HepG2 (cell line): ENCODE results near the gene ATIC. TPM values are rescaled to one million over a fixed set of nuclear protein-coding genes. Genes with fewer than 3 reads are reported as not detected.

Experiments
- ATAC-seq: fragments of 200-7000 bp; cut with Tn5 transposase; 3 replicates; pipeline ENCODE4 v1.9.1; 2020; ENCODE audit warnings: mild to moderate bottlenecking, moderate library complexity
- BruUV-seq: library from RNA; stranded (reverse); fragments of 400-500 nt; replicated peaks from 2 replicates; lab custom pipeline; 2021; lab: Mats Ljungman, UMichigan
- CTCF ChIA-PET: fragments of 300-600 bp; formaldehyde crosslinking; extraction: SDS; loops from one replicate; lab custom pipeline; 2021; ENCODE audit warnings: low total read pairs, inconsistent platforms, low intra/inter-chr PET ratio; lab: Yijun Ruan, JAX
- POLR2A ChIA-PET: fragments of 350-600 bp; sonication (Branson Sonifier 250); formaldehyde crosslinking; loops from one replicate; lab custom pipeline; 2020; ENCODE audit warnings: antibody characterized with exemption, inconsistent platforms; lab: Yijun Ruan, JAX
- DNase-seq: peaks from one replicate; pipeline ENCODE4 v3.0.0-alpha.2; 2015; ENCODE audit warnings: low spot score
- FAIRE-seq: peaks from 3 replicates; lab custom pipeline; 2011; peaks lifted over from hg19 to GRCh38; lab: Jason Lieb, UNC
- H2AFZ ChIP-seq: one replicate; pipeline ENCODE4 v1.6.1; 2011; ENCODE audit warnings: low read length, inconsistent platforms
- H3K27ac ChIP-seq: fragments of 300-600 bp; 3 replicates; pipeline ENCODE4 v1.8.0; 2011; ENCODE audit warnings: mixed run types, mild to moderate bottlenecking, mixed read lengths, low read length, inconsistent platforms; ENCODE audit not compliant: insufficient read depth; ENCODE audit errors: extremely low read length
- H3K27me3 ChIP-seq, 2 experiments: fragments of 200-600 bp in 1 of 2; 2 replicates in 1 of 2; 3 replicates in 1 of 2; pipeline versions ENCODE4 v1.6.0 to v1.8.0; 2011; ENCODE audit warnings: low read length in 2 of 2, mild to moderate bottlenecking in 2 of 2, moderate library complexity in 2 of 2, inconsistent platforms in 1 of 2; ENCODE audit not compliant: insufficient read depth in 2 of 2, control insufficient read depth in 1 of 2
- H3K36me3 ChIP-seq, 2 experiments: fragments of 200-600 bp in 1 of 2; replicated peaks in 1 of 2; 2 replicates in 1 of 2; 3 replicates in 1 of 2; pipeline versions ENCODE4 v1.5.1 to v1.8.0; 2011; ENCODE audit warnings: low read length in 2 of 2, inconsistent platforms in 1 of 2; ENCODE audit not compliant: insufficient read depth in 2 of 2, control insufficient read depth in 1 of 2
- H3K4me1 ChIP-seq: 2 replicates; pipeline ENCODE4 v1.5.1; 2012; ENCODE audit warnings: low read length, inconsistent platforms; ENCODE audit not compliant: insufficient read depth
- H3K4me2 ChIP-seq: 2 replicates; pipeline ENCODE4 v1.6.0; 2011; ENCODE audit warnings: low read depth, low read length, inconsistent platforms
- H3K4me3 ChIP-seq, 3 experiments: fragments of 200-600 bp in 1 of 3; sonication (generic), shearing (Covaris generic) in 1 of 3; replicated peaks in 1 of 3; 2 replicates each; pipeline ENCODE4 v1.5.1; 2011 to 2016; ENCODE audit warnings: low read length in 3 of 3, inconsistent platforms in 2 of 3, low read depth in 2 of 3, mild to moderate bottlenecking in 2 of 3, control low read depth in 1 of 3, mixed read lengths in 1 of 3; ENCODE audit not compliant: insufficient read depth in 1 of 3
- H3K79me2 ChIP-seq: one replicate; pipeline ENCODE4 v1.6.1; 2011; ENCODE audit warnings: low read length, inconsistent platforms; ENCODE audit not compliant: insufficient read depth
- H3K9ac ChIP-seq: 2 replicates; pipeline ENCODE4 v1.6.0; 2011; ENCODE audit warnings: mild to moderate bottlenecking, low read depth, low read length, inconsistent platforms; ENCODE audit not compliant: insufficient read depth
- H3K9me3 ChIP-seq: 2 replicates; pipeline ENCODE4 v1.5.1; 2012; ENCODE audit warnings: mild to moderate bottlenecking, low read length
- H4K20me1 ChIP-seq: 2 replicates; pipeline ENCODE4 v1.6.0; 2011; ENCODE audit warnings: inconsistent platforms, mild to moderate bottlenecking, low read length, moderate library complexity; ENCODE audit not compliant: insufficient read depth
- AGO2 ChIP-seq: fragments of 200-400 bp; formaldehyde crosslinking; optimal IDR thresholded peaks from 2 replicates; pipeline ENCODE3; 2017; ENCODE audit warnings: mild to moderate bottlenecking, low read depth, low read length, moderate library complexity
- CBFB ChIP-seq: sonication (generic); formaldehyde crosslinking; IDR thresholded peaks from 2 replicates; pipeline ENCODE4 v1.4.0; 2020; ENCODE audit warnings: missing genetic modification reagents
- CBX2 ChIP-seq, 2 experiments: fragments of 200-600 bp in 1 of 2; sonication (generic); formaldehyde crosslinking in 1 of 2; IDR thresholded peaks; 2 replicates each; pipeline versions ENCODE4 v1.7.0 to v1.8.1; 2018 to 2022; ENCODE audit warnings: low read depth in 2 of 2, low read length in 1 of 2, mild to moderate bottlenecking in 1 of 2, missing genetic modification reagents in 1 of 2
- EEA1 ChIP-seq: sonication (generic); formaldehyde crosslinking; IDR thresholded peaks from 2 replicates; pipeline ENCODE4 v1.5.1; 2020; ENCODE audit warnings: mild to moderate bottlenecking, missing genetic modification reagents, borderline replicate concordance
- HNRNPL ChIP-seq: fragments of 200-400 bp; formaldehyde crosslinking; IDR thresholded peaks from 2 replicates; pipeline ENCODE4 v1.6.1; 2017; ENCODE audit warnings: mild to moderate bottlenecking, low read depth, low read length
- KDM2A ChIP-seq: sonication (generic); formaldehyde crosslinking; IDR thresholded peaks from 2 replicates; pipeline ENCODE4 v1.4.0; 2020; ENCODE audit warnings: low read depth, missing genetic modification reagents, borderline replicate concordance
- NFIC ChIP-seq: IDR thresholded peaks from 2 replicates; pipeline ENCODE4 v1.6.1; 2012; ENCODE audit warnings: mild to moderate bottlenecking, low read length, inconsistent platforms
- RBFOX2 ChIP-seq: fragments of 200-400 bp; formaldehyde crosslinking; IDR thresholded peaks from 2 replicates; pipeline ENCODE4 v1.6.1; 2017; ENCODE audit warnings: low read depth, mild to moderate bottlenecking, low read length
- RBM22 ChIP-seq: fragments of 200-400 bp; formaldehyde crosslinking; optimal IDR thresholded peaks from 2 replicates; pipeline ENCODE3; 2017; ENCODE audit warnings: mild to moderate bottlenecking, low read length, moderate library complexity
- REXO4 ChIP-seq: sonication (generic); formaldehyde crosslinking; IDR thresholded peaks from 2 replicates; pipeline ENCODE4 v1.8.0; 2022; ENCODE audit warnings: missing genetic modification reagents, mild to moderate bottlenecking, borderline replicate concordance
- SOX6 ChIP-seq, 2 experiments: fragments of 450-650 bp in 1 of 2; sonication (generic) in 1 of 2; formaldehyde crosslinking in 1 of 2; IDR thresholded peaks; 2 replicates each; pipeline versions ENCODE4 v1.4.0 to v1.6.1; 2017 to 2020; ENCODE audit warnings: antibody characterized with exemption in 1 of 2, mild to moderate bottlenecking in 1 of 2, missing genetic modification reagents in 1 of 2
- THAP7 ChIP-seq: sonication (generic); formaldehyde crosslinking; IDR thresholded peaks from 2 replicates; pipeline ENCODE4 v1.8.1; 2023; ENCODE audit warnings: mild to moderate bottlenecking, missing genetic modification reagents
- YEATS2 ChIP-seq: sonication (generic); formaldehyde crosslinking; IDR thresholded peaks from 2 replicates; pipeline ENCODE4 v1.4.0; 2020; ENCODE audit warnings: missing genetic modification reagents, borderline replicate concordance
- ZBTB3 ChIP-seq: sonication (generic); formaldehyde crosslinking; IDR thresholded peaks from 2 replicates; pipeline ENCODE4 v1.4.0; 2020; ENCODE audit warnings: low read depth, mild to moderate bottlenecking, moderate library complexity, missing genetic modification reagents, borderline replicate concordance
- ZFY ChIP-seq: sonication (generic); formaldehyde crosslinking; IDR thresholded peaks from 2 replicates; pipeline ENCODE4 v1.4.0; 2020; ENCODE audit warnings: missing genetic modification reagents
- ZNF138 ChIP-seq: sonication (generic); formaldehyde crosslinking; IDR thresholded peaks from 2 replicates; pipeline ENCODE4 v1.5.0; 2020; ENCODE audit warnings: mild to moderate bottlenecking, low read depth, missing genetic modification reagents
- ZNF274 ChIP-seq: sonication (generic); formaldehyde crosslinking; IDR thresholded peaks from 2 replicates; pipeline ENCODE4 v1.5.1; 2020; ENCODE audit warnings: mild to moderate bottlenecking, missing genetic modification reagents
- ZNF280B ChIP-seq: sonication (generic); formaldehyde crosslinking; IDR thresholded peaks from 2 replicates; pipeline ENCODE4 v1.5.0; 2020; ENCODE audit warnings: missing genetic modification reagents, mild to moderate bottlenecking, borderline replicate concordance
- ZNF816 ChIP-seq: sonication (generic); formaldehyde crosslinking; IDR thresholded peaks from 2 replicates; pipeline ENCODE4 v1.8.0; 2022; ENCODE audit warnings: missing genetic modification reagents, mild to moderate bottlenecking, borderline replicate concordance
- ZNF883 ChIP-seq: sonication (generic); formaldehyde crosslinking; IDR thresholded peaks from 2 replicates; pipeline ENCODE4 v1.5.1; 2020; ENCODE audit warnings: mild to moderate bottlenecking, missing genetic modification reagents; ENCODE audit errors: not compliant biosample characterization
- WGBS: methylation state at CpG from one replicate; pipeline ENCODE4 v1.1.6; 2017; ENCODE audit warnings: low lambda C conversion rate; 5-methylcytosine and 5-hydroxymethylcytosine counted together
- in situ Hi-C: cut with HindIII; loops from 2 replicates; pipeline ENCODE4 v1.10.0; 2017; ENCODE audit warnings: low pct_unique_long_range_greater_than_20kb; ENCODE audit not compliant: extremely low pct_ligation_motif_present
- intact Hi-C: fragments of 100-400 bp; cut with micrococcal nuclease; formaldehyde crosslinking; loops from one replicate; pipeline ENCODE4 v1.10.0; 2022; ENCODE audit not compliant: unreplicated experiment
- polyA plus RNA-seq, 8 experiments: library from polyadenylated mRNA; depleted of rRNA in 3 of 8; stranded (reverse) in 7 of 8; unstranded in 1 of 8; fragments of >200 nt; fragmentation: Illumina TruSeq in 4 of 8; extraction: Trizol in 4 of 8; gene quantifications; 2 replicates each; pipeline versions ENCODE4 v1.2.1 to v1.2.3, GENCODE V29; 2011 to 2016; ENCODE audit warnings: low read depth in 4 of 8, missing spikeins in 1 of 8, mixed read lengths in 1 of 8; ENCODE audit not compliant: insufficient read depth in 1 of 8
- total RNA-seq, 5 experiments: library from RNA; depleted of rRNA; stranded (reverse); fragments of >200 nt; fragmentation: Illumina TruSeq; extraction: Trizol; gene quantifications; 2 replicates each; pipeline ENCODE4 v1.2.3, GENCODE V29; 2016; ENCODE audit warnings: low read depth in 1 of 5

ATIC gene
- total and polyA plus RNA-seq, 2 of the 13 experiments (the other 11 are each of a cell fraction or from before 2014, with no cell fraction given), result 89.8 to 146 TPM

DNA sequence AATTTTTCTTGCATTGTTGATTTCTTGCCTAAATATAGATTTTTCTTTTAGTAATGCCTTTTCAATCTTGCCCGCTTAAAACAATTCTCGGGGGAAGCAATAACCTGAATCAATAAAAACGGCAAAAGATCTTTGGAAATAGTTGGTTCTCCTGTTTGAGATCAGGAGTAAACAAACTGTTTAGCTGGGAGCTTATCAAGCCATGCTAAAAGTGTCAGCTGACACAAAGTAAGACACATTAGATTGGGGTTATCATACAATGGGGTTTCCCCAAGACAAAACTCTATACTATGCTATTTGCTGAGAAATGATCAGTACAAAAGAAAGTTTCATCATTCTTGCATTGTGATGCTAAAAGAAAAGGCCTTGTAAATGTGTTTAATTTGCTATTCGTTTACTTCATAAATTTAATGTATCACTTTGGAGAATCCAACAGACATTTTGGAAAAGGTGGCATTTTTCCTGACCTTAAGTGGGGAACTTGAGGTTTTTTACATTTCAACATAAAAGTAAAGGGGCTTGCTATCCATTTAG lies 46.5 kb downstream of the ATIC start:
- intact Hi-C loops, result no loop called here
- DNase-seq, result no peak
- CTCF ChIA-PET, result no interaction called here
- no peak for TF ChIP-seq CBX2 (IDR thresholded peaks at IDR 0.05; ENCODE audit: low read depth, low read length)
- no peak for TF ChIP-seq CBX2 (CRISPR knock-in tag; IDR thresholded peaks at IDR 0.05; ENCODE audit: low read depth)
- no peak for TF ChIP-seq SOX6 (IDR thresholded peaks at IDR 0.05)
- no peak for TF ChIP-seq SOX6 (CRISPR knock-in tag; IDR thresholded peaks at IDR 0.05)
- TF ChIP-seq ZBTB3 (CRISPR knock-in tag), result no peak
- no peak for TF ChIP-seq ZNF280B (CRISPR knock-in tag)
- TF ChIP-seq ZNF274 (CRISPR knock-in tag), result no peak
- TF ChIP-seq ZFY (CRISPR knock-in tag), result no peak
- TF ChIP-seq HNRNPL, result no peak
- no peak for TF ChIP-seq YEATS2 (CRISPR knock-in tag)
- TF ChIP-seq EEA1 (CRISPR knock-in tag), result no peak
- no peak for TF ChIP-seq ZNF138 (CRISPR knock-in tag)
- TF ChIP-seq AGO2, result peak; percentile 60
- no peak for TF ChIP-seq REXO4 (CRISPR knock-in tag)
- peak; percentile 27; the same call in 1 of the 2 replicates for TF ChIP-seq RBFOX2
- no peak for TF ChIP-seq ZNF816 (CRISPR knock-in tag)
- TF ChIP-seq NFIC, result 0 out of 2 replicates have a peak, but pooled peaks have one; percentile 4
- TF ChIP-seq THAP7 (CRISPR knock-in tag), result no peak
- TF ChIP-seq CBFB (CRISPR knock-in tag), result peak; percentile 36; the same call in 1 of the 2 replicates
- TF ChIP-seq ZNF883 (CRISPR knock-in tag), result no peak
- no peak for TF ChIP-seq KDM2A
- peak; percentile 67 for TF ChIP-seq RBM22
- H3K36me3 ChIP-seq, result peaks cover 16 to 30% of the 10 kb centered on the region in 2 experiments
- H2AFZ ChIP-seq, result no peak overlapping the region
- H3K4me2 ChIP-seq, result no peak overlapping the region
- no peak for ATAC-seq
- POLR2A ChIA-PET, result no interaction called here
- FAIRE-seq, result no peak
- H3K4me1 ChIP-seq, result no peaks in the 10 kb centered on the region
- no peak overlapping the region for H3K4me3 ChIP-seq
- H3K79me2 ChIP-seq, result no peaks in the 10 kb centered on the region
- no peaks in the 10 kb centered on the region for H3K27me3 ChIP-seq
- no peak overlapping the region for H3K27ac ChIP-seq
- H3K9ac ChIP-seq, result no peak overlapping the region
- H4K20me1 ChIP-seq, result peaks cover 21% of the 10 kb centered on the region
- WGBS, result 88% methylated on average over 4 of the region's 4 CpGs
- no TSS peak for BruUV-seq
- in situ Hi-C loops, result loop anchor here (5.0 kb wide), 1 partner anchor 574 kb away; no protein-coding TSS in a partner anchor
- H3K9me3 ChIP-seq, result no peaks in the 10 kb centered on the region
